Stomach (tissue), 9 donors: Measurements from ENCODE around the gene BATF. TPM values are rescaled to one million over a fixed set of nuclear protein-coding genes. Genes with fewer than 3 reads are reported as not detected.

Experiments
- DNase-seq, 2 donors: peaks; one replicate each; pipeline versions ENCODE4 v3.0.0 to v3.0.0-alpha.2; 2013 to 2019
- H3K27ac ChIP-seq, 5 donors: fragments of 200-600 bp in 4 of 5; sonication (generic) in 4 of 5; one replicate each; pipeline ENCODE4 v1.5.1; 2013 to 2019; ENCODE audit warnings: mild to moderate bottlenecking in 1 of 5, moderate library complexity in 1 of 5
- H3K27me3 ChIP-seq, 3 donors: fragments of 200-600 bp; sonication (generic); one replicate each; pipeline ENCODE4 v1.5.1; 2017 to 2019; ENCODE audit warnings: mixed run types in 1 of 3
- H3K36me3 ChIP-seq, 4 donors: fragments of 200-600 bp; sonication (generic); 1 replicate in 3 of 4; 2 replicates in 1 of 4; pipeline ENCODE4 v1.5.1; 2016 to 2019
- H3K4me1 ChIP-seq, 4 donors: fragments of 200-600 bp; sonication (generic); one replicate each; pipeline ENCODE4 v1.5.1; 2016 to 2019
- H3K4me3 ChIP-seq, 4 donors: fragments of 200-600 bp; sonication (generic) in 3 of 4; one replicate each; pipeline ENCODE4 v1.5.1; 2016 to 2019; ENCODE audit warnings: mild to moderate bottlenecking in 1 of 4
- H3K9me3 ChIP-seq, 4 donors: fragments of 200-600 bp; sonication (generic); one replicate each; pipeline ENCODE4 v1.5.1; 2016 to 2019
- CTCF ChIP-seq, 7 experiments: fragments of 450-650 bp in 4 of 7; fragments of 200-600 bp in 3 of 7; sonication (generic) in 3 of 7; IDR thresholded peaks; one replicate each; pipeline ENCODE4 v1.5.1; 2016 to 2019; ENCODE audit warnings: antibody characterized with exemption in 7 of 7, control low read depth in 2 of 7, mild to moderate bottlenecking in 1 of 7
- EP300 ChIP-seq: sonication (generic); formaldehyde crosslinking; IDR thresholded peaks from one replicate; pipeline ENCODE4 v1.6.1; 2017; ENCODE audit warnings: antibody characterized with exemption
- POLR2A ChIP-seq, 4 donors: fragments of 450-650 bp; IDR thresholded peaks; one replicate each; pipeline ENCODE4 v1.6.1; 2016; ENCODE audit warnings: antibody characterized with exemption in 4 of 4, control low read depth in 2 of 4, mild to moderate bottlenecking in 1 of 4, moderate library complexity in 1 of 4
- POLR2AphosphoS5 ChIP-seq, 3 donors: sonication (generic); formaldehyde crosslinking; IDR thresholded peaks; one replicate each; pipeline ENCODE4 v1.6.1; 2016; ENCODE audit warnings: antibody characterized with exemption in 3 of 3
- WGBS, 5 donors: extraction: QIAGEN DNeasy Blood & Tissue Kit in 3 of 5; methylation state at CpG; one replicate each; pipeline versions ENCODE4 v1.1.5 to v1.1.7; 2013 to 2018; 5-methylcytosine and 5-hydroxymethylcytosine counted together
- intact Hi-C: fragments of 100-400 bp; cut with DNase I; formaldehyde crosslinking; loops from one replicate; pipeline ENCODE4 v1.15.1; 2023; ENCODE audit warnings: low total_unique reads
- polyA plus RNA-seq, 3 donors: library from polyadenylated mRNA; stranded (reverse); fragments of 200-250 nt; gene quantifications; one replicate each; pipeline ENCODE4 v1.2.3, GENCODE V29; 2013
- total RNA-seq, 5 donors: library from RNA; depleted of rRNA; stranded (reverse); fragments of >200 nt; gene quantifications; one replicate each; pipeline versions ENCODE4 v1.1.0 to v1.2.3, GENCODE V29; 2014 to 2016
- donor health status: healthy with polysubstance abuse.
- donor health status: Bipolar disorder and iron deficiency.
- donor health status: healthy.

Gene BATF
- total and polyA plus RNA-seq, 8 donors, result 1.3 to 17.7 (median 7.4) TPM; not detected in 2

GRCh38 chr14:75513911-75514672 lies 8.2 kb upstream of the BATF start:
- Histone ChIP-seq H3K27me3 (peaks cover 0 to 7% (median 0%) of the 10 kb centered on the region in 3 donors), H3K4me3 (no peak overlapping the region), H3K36me3 (no peaks in the 10 kb centered on the region), H3K4me1 (peaks cover 0 to 16% (median 4%) of the 10 kb centered on the region in 4 donors), H3K27ac (no peak overlapping the region), H3K9me3 (peaks cover 0 to 17% (median 10%) of the 10 kb centered on the region in 4 donors)
- no peak for TF ChIP-seq EP300
- no peak for TF ChIP-seq CTCF (IDR thresholded peaks at IDR 0.05)
- WGBS, 5 donors, result 78 to 89% (median 82%) methylated on average over 12 of the region's 12 CpGs
- no peak for DNase-seq
- intact Hi-C loops, result no loop called here

GRCh38 chr14:75514673-75515628 lies 7.3 kb upstream of the BATF start:
- intact Hi-C loops, result no loop called here
- peaks cover 0 to 17% (median 10%) of the 10 kb centered on the region in 4 donors for H3K9me3 ChIP-seq
- no peaks in the 10 kb centered on the region for H3K36me3 ChIP-seq
- TF ChIP-seq EP300, result no peak
- no peak for TF ChIP-seq POLR2AphosphoS5 (IDR thresholded peaks at IDR 0.05)
- no peak for TF ChIP-seq CTCF (IDR thresholded peaks at IDR 0.05)
- TF ChIP-seq POLR2A (IDR thresholded peaks at IDR 0.05), result no peak
- H3K27ac ChIP-seq, result peak overlapping the region in 4 of 5 donors; percentile 0 to 48 (median 29)
- H3K4me1 ChIP-seq, result peaks cover 0 to 16% (median 4%) of the 10 kb centered on the region in 4 donors
- peak overlapping the region; percentile 29 to 44 (median 33) for H3K4me3 ChIP-seq
- peak in 1 of 2 donors; percentile 49 for DNase-seq
- peaks cover 0 to 7% (median 0%) of the 10 kb centered on the region in 3 donors for H3K27me3 ChIP-seq
- WGBS, 5 donors, result 39 to 51% (median 49%) methylated on average over 29 of the region's 29 CpGs

- peak in 1 of 2 donors; percentile 40 for DNase-seq
These were observed 6.7 kb upstream of the BATF start for GRCh38 chr14:75515629-75515996.

More at GRCh38 chr14:75515629-75515996, 6.7 kb upstream of the BATF start:
- WGBS, 5 donors, result 42 to 65% (median 55%) methylated on average over 7 of the region's 7 CpGs
- intact Hi-C loops, result no loop called here
- H3K9me3 ChIP-seq, result peaks cover 0 to 16% (median 9%) of the 10 kb centered on the region in 4 donors
- peak overlapping the region in 3 of 5 donors; percentile 0 to 40 (median 18) for H3K27ac ChIP-seq
- peak overlapping the region; percentile 29 to 44 (median 33) for H3K4me3 ChIP-seq
- H3K36me3 ChIP-seq, result no peaks in the 10 kb centered on the region
- H3K27me3 ChIP-seq, result peaks cover 0 to 7% (median 0%) of the 10 kb centered on the region in 3 donors
- TF ChIP-seq CTCF (IDR thresholded peaks at IDR 0.05), result no peak
- TF ChIP-seq EP300, result no peak
- TF ChIP-seq POLR2A (IDR thresholded peaks at IDR 0.05), result no peak
- no peak for TF ChIP-seq POLR2AphosphoS5 (IDR thresholded peaks at IDR 0.05)
- H3K4me1 ChIP-seq, result peaks cover 0 to 16% (median 4%) of the 10 kb centered on the region in 4 donors
